GM18498 (cell line): ENCODE measurements around the gene MRPS34.
A peak's percentile ranks its signal among the peaks of the same experiment; 100 is the strongest.

Experiments used
- ATAC-seq: cut with Tn5 transposase; IDR thresholded peaks from one replicate; pipeline ENCODE4 v1.9.1; 2021; ENCODE audit warnings: mild to moderate bottlenecking, moderate library complexity; ENCODE audit not compliant: unreplicated experiment

The MRPS34 gene

DNA sequence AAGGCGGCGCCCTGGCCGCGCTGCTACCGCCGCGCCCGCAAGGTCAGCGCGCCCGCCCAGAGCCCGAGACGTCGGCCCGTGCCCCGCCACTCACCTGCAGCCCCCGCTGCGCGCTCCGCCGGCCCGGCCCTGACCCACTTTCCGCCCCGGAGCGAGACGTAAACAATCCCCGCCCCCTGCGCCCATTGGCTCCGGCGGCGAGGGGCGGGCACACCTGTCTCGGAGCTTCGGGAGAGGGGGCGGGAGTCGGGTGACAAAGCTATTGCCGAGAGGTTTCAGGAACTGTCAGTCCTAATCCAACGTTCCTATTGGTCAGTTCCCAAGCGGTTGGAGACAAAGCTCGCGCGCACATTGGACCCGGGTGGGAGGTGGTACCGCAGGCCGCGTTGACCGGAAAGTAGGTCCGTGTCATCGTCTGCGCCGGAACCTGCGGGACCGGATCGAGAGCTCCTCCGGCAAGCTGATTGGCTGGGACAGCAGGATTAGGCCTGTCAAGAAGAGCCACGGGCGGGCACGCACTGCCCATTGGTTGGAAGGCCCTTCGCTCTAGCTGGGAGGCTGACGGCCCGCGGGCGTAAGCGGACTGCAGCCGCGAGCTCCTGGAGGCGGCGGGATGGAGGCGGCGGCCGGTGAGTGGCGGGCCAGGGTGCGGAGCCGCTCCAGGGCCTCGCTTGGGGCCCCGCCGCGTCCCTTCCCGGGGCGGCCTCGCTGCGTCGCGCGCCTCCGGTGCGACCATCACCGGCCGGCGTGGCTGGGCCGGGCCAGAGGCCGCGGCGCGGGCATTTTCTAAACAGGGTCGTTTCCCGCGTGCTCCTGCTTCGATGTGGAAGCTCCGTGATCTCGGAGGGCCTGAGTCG lies 9.7 kb upstream of the MRPS34 start, which contains the start of the genes NUBP2 and SPSB3:
Gene NUBP2 (plus strand): TSS at position 553 of the 857 bp plus-strand sequence. CDS start 61 bp downstream, at position 614.
Gene SPSB3 (minus strand): TSS at position 164 of the 857 bp plus-strand sequence. CDS start 1,088 bp downstream, outside the sequence.
- ATAC-seq: peak; percentile 85

GRCh38 chr16:1781758-1782407 lies 8.9 kb upstream of the MRPS34 start:
- ATAC-seq: peak; percentile 6

GRCh38 chr16:1781254-1781653 lies 8.3 kb upstream of the MRPS34 start:
- no peak for ATAC-seq

GRCh38 chr16:1780677-1781072 lies 7.7 kb upstream of the MRPS34 start:
- ATAC-seq: no peak

DNA sequence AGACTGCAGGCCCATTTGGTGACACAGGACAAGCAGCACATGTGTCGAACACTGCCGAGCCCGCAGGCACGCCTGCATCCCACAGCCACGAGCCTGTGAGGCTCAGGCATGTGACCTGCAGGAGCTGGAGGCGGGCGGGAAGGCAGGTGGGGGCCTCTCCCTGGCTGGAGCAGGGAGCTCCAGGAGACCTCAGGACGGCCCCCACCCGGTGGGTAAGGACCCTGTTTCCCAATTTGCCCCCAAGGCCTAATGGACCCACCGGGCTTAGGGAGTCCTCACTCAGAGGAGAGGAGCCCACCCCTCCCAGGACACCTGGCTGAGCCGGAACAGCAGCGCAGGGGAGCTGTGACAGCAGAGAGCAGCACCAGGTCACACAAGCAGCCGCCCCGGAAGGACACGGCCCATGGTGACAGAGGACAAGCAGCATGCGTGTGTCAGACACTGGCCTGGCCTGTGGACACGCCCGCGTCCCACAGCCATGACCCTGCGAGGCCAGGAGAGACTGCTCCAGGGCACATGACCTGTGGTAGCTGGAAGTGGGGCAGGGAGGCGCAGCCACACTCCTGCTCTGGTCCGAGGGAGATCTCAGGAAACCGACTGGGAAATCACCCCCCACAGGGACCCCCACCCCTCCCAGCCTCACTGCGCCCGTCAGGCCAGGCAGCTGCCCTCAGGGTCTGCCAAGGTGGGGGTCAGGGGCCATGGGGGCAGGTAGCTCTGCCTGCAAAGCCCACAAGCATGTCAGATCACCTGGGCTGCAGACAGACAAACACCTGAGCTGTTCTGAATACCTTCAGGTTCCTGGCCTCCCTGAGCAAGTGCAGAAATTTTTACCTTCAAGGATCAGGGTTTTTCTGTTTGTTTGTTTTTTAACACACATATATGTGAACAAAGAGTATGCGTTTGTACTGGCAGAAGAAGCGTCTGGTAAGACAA lies 7.1 kb upstream of the MRPS34 start:
- no peak for ATAC-seq

GRCh38 chr16:1779234-1779701 lies 6.3 kb upstream of the MRPS34 start:
- ATAC-seq: no peak

- no peak for ATAC-seq
Measured at GRCh38 chr16:1778200-1779179, 5.6 kb upstream of the MRPS34 start.

- no peak for ATAC-seq
Measured at GRCh38 chr16:1777375-1778199, 4.7 kb upstream of the MRPS34 start.

DNA sequence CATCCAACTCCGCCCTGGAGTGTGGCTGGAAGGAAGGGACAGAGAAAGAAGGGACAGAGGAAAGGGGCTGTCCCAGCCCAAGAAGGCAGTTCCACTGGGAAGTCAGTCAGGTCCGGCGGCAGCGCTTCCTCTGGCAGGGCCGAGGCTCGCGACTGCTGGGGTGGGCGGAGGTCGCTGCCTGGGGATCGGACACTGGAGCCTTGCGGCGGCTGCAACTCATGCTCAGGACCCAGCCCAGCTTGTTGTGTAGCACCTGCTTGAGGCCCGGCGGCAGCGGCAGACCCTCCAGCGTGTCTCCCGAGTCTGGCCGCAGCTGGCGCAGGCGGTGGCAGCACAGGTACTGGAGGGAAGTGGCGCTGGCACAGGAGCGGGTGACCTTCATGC lies 4.0 kb upstream of the MRPS34 start:
- no peak for ATAC-seq

- no peak for ATAC-seq
Measured at GRCh38 chr16:1776672-1776955, 3.7 kb upstream of the MRPS34 start.

DNA sequence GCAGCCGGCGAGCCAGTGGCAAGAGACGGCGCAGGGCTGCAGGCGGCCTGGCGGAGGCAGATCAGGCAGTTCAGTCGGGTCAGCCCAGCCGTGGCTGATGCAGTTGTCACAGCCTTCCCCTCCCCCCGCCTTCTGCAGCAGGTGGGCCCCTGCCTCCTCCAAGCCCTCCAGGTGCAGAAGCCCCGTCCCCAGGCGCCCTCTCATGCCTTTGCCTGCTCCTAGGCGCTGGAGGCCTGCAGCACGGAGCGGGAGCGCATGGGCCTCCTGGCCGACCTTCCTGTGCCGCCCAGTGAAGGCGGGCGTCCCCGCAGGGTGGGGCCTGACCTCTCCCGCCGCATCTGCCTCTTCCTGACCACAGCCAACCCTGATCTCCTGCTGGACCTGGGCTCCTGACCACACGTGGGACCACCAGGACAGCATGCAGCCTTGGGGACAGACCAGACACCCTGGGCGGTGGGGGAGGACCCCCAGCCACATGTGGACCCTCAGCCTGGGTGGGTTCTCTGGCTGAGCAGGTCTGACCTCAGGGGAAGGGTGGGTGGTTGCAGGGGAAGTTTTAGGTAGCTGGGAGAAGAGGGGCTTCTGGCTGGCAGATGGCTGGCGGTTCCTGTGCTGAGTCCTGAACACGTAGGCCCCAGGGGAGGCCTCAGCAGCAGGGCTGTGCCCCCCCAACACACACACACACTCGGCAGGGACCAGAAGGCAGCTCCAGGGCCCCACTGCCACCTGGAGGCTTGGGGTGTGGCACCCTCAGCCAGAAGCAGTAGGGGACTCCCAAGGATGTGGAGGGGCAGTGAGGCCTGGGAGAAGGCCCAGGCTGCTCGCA lies 3.1 kb upstream of the MRPS34 start:
- no peak for ATAC-seq

DNA sequence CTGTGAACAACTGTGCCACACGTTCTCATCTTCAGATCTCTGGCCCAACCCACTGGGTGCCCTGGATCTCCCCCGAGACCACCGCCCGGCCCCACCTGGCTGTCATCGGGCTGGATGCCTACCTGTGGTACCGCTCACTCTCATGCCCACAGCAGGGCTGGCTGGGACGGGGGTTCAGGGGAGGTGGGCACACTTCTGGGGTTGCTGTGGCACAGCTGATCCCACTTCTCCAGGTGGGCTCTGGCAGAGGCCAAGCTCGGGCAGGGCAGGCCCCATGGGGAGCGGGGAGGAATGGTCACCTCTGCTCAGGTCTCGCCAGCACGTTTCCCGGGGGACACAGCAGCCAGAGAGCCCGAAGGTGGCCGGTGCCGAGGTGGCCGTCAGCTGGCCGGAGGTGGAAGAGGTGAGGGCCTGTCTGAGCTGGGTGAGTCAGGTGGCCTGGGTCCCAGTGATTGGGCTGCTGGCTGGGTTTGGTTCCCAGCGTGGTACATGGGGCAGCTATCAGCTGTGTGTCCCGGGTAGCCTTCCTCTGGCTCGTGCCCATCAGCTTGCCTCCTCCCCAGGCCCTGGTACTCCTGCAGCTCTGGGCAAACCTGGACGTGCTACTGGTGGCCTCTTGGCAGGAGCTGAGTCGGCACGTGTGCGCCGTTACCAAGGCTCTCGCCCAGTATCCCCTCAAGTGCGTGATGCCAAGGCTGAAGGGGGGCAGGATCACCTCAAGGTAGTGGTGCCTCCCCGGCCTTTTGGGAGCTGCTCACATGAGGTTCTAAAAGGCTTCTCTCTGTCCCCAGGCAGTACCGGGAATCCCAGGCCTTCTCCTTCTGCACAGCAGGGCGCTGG lies 2.3 kb upstream of the MRPS34 start:
- no peak for ATAC-seq

GRCh38 chr16:1774448-1774780 lies 1.5 kb upstream of the MRPS34 start:
- ATAC-seq: no peak

DNA sequence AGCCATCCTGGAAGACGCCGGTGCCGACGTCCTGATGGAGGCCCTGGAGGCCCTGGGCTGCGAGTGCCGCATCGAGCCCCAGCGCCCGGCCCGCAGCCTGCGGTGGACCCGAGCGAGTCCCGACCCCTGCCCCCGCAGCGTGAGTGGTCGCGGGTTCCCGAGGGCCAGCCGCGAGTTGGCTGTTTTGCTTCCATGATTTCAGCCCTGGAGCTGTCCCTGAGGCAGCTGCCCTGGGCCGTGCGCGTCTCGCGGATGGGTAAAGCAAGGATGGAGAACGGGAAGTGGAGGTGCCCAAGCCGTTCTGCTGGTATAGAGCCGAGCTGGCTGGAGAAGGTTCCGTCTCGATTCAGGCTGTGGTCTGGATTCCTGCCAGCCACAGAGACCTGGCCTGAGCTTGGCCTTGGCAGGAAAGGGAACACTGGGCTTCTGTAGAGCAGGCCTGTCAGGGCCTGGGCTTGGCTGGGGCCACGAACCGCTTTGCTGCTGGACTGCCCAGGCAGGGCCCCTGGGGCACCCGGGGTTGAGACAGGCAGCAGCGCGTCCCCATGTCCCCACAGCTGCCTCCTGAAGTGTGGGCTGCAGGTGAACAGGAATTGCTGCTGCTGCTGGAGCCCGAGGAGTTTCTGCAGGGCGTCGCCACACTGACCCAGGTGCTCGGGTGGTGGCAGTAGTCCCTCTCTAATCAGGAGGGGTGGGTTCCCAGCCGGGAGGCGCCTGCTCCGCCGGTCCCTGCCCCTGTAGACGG lies 941 bp upstream of the MRPS34 start:
- no peak for ATAC-seq

DNA sequence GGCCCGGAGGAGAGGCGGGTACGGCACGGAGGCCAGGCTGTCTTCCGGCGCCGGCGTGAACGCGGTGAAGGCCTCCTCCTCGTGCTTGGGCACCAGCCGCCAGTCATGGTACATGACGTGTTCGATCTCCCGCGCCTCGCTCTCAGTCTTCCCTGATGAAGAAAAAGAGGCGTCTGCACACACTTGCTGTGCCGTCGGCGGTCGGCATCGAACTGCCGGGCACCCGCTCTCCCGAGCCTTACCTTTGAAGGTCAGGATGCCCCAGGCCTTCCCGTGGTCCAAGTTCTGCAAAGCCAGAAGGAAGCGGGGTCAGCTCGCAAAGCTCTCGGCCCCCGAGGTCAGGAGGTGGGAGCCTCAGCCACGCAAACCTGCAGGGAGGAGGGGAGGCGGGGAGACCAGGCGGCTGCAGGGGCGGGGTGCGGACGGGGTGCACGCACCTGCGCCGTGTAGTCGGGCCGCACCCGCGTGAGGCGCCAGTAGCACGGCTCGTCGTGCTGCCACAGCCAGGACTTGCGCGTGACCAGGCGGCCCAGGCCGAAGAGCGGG lies 499 bp downstream of the MRPS34 start, which contains the start of gene EME2:
Gene EME2 (plus strand): TSS at position 449 of the 546 bp plus-strand sequence. CDS start 418 bp downstream, outside the sequence.
- ATAC-seq: no peak

DNA sequence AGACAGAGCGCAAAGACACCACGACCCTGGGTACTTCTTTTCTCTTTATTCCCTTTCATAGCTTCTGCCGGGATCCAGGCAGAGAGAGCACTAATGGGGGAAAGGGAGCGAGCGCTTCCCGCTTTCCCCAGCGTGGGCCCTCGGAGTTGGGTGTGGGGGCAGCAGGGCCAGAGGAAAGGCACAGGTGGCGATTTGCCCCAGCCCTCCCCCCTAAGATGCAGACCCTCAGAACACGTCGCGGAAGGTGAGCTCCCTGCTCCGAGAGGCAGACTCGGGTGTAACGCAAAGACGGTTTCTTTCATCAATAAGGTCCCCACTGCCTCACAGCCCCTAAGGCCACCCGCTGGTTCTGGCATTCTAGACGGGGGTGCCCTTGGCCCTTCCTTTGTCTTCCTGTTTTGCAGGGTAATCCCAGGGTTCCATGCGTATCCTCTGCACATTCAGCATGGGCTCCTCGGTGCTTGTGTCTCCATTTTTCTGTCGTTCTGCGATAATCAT lies 1.0 kb downstream of the MRPS34 start:
- ATAC-seq: no peak
